ENCODE measurements around the gene ESR2.
A peak's percentile ranks its signal among the peaks of the same experiment; 100 is the strongest.

DNA sequence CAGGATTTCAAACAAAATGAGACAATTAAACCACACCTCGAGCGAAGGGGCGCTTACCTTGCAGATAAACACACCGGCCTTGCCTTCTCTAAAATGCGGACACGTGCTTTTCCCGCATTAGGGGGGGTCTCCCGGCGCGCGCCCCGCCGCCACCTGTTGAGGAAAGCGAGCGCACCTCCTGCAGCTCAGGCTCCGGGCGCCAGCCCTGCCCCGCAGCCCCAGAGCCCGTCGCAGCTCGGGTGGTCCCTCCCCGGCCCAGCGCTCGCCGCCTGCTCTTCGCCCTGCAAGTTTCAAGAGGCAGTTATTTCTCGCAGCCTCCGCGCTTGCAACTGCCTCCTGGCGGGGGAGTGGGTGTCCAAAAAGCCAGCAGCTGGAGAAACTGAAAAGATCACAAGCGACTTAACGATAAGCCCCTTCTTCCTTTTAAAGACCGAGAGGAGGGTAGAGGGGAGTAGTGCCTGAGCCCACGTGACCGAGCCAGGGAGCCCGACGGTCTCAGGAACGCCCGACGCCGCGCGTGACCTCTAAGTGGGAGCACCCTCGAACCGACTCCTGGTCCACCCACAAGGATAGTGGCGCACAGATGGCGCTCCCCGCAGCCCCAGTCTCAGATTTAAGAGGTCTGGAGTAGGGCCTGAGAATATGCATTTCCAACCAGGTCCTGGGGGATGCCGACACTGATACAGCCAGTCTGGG lies at the start of gene ESR2:
- TF ChIP-seq, protein P1, sequence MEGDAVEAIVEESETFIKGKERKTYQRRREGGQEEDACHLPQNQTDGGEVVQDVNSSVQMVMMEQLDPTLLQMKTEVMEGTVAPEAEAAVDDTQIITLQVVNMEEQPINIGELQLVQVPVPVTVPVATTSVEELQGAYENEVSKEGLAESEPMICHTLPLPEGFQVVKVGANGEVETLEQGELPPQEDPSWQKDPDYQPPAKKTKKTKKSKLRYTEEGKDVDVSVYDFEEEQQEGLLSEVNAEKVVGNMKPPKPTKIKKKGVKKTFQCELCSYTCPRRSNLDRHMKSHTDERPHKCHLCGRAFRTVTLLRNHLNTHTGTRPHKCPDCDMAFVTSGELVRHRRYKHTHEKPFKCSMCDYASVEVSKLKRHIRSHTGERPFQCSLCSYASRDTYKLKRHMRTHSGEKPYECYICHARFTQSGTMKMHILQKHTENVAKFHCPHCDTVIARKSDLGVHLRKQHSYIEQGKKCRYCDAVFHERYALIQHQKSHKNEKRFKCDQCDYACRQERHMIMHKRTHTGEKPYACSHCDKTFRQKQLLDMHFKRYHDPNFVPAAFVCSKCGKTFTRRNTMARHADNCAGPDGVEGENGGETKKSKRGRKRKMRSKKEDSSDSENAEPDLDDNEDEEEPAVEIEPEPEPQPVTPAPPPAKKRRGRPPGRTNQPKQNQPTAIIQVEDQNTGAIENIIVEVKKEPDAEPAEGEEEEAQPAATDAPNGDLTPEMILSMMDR (IDR thresholded peaks at IDR 0.05): peak in 1 of 5 experiments; percentile 4
- TF ChIP-seq POLR2AphosphoS5 (IDR thresholded peaks at IDR 0.05): no peak
- TF ChIP-seq POLR2A (IDR thresholded peaks at IDR 0.05): no peak
- TF ChIP-seq EP300 (IDR thresholded peaks at IDR 0.05; ENCODE audit: low read depth): no peak

Data from transverse colon (tissue), 4 donors.